ENCODE data around the gene FAM200A.

- TF ChIP-seq ZFP37 (tag by site-specific recombination; IDR thresholded peaks at IDR 0.05) (no peak), CTCF (tag by site-specific recombination; IDR thresholded peaks at IDR 0.05) (no peak), ZNF510 (tag by site-specific recombination; IDR thresholded peaks at IDR 0.05; ENCODE audit: insufficient replicate concordance) (no peak), TSHZ1 (tag by site-specific recombination; IDR thresholded peaks at IDR 0.05; ENCODE audit: borderline replicate concordance) (no peak), MZF1 (tag by site-specific recombination; IDR thresholded peaks at IDR 0.05; ENCODE audit: borderline replicate concordance) (no peak), SP3 (tag by site-specific recombination; IDR thresholded peaks at IDR 0.05) (no peak), ZBTB6 (tag by site-specific recombination; IDR thresholded peaks at IDR 0.05) (no peak), PBX3 (CRISPR knock-in tag; IDR thresholded peaks at IDR 0.05) (no peak), ZNF561 (tag by site-specific recombination; IDR thresholded peaks at IDR 0.05; ENCODE audit: borderline replicate concordance) (no peak), ZNF324 (tag by site-specific recombination; IDR thresholded peaks at IDR 0.05) (no peak), GLIS1 (tag by site-specific recombination; IDR thresholded peaks at IDR 0.05) (no peak), ZSCAN23 (tag by site-specific recombination; IDR thresholded peaks at IDR 0.05) (no peak), ZBTB8A (tag by site-specific recombination; IDR thresholded peaks at IDR 0.05) (no peak), ZBTB11 (tag by site-specific recombination; conservative IDR thresholded peaks at IDR 0.05; ENCODE audit: low read depth) (no peak)
Measured at GRCh38 chr7:99563650-99564049, 11.7 kb upstream of the FAM200A start.
